ENCODE measurements around the gene ARMCX6. TPM values are rescaled to one million over a fixed set of nuclear protein-coding genes. Genes with fewer than 3 reads are reported as not detected.
"Not testable (repeated sequence)": the region's sequence is repeated elsewhere in the genome, so short reads cannot be mapped to it uniquely, and the experiment has no call there.

Gene ARMCX6
- total RNA-seq (2014; rRNA removed; shearing (Covaris generic)) = 38.2 and 46.0 TPM in 2 replicates
- 20.5 and 21.3 TPM in 2 replicates for polyA plus RNA-seq (2015; cell fraction: cytosol; rRNA removed)
- polyA plus RNA-seq (2015; cell fraction: nucleus; rRNA removed) = 40.8 and 44.0 TPM in 2 replicates

DNA sequence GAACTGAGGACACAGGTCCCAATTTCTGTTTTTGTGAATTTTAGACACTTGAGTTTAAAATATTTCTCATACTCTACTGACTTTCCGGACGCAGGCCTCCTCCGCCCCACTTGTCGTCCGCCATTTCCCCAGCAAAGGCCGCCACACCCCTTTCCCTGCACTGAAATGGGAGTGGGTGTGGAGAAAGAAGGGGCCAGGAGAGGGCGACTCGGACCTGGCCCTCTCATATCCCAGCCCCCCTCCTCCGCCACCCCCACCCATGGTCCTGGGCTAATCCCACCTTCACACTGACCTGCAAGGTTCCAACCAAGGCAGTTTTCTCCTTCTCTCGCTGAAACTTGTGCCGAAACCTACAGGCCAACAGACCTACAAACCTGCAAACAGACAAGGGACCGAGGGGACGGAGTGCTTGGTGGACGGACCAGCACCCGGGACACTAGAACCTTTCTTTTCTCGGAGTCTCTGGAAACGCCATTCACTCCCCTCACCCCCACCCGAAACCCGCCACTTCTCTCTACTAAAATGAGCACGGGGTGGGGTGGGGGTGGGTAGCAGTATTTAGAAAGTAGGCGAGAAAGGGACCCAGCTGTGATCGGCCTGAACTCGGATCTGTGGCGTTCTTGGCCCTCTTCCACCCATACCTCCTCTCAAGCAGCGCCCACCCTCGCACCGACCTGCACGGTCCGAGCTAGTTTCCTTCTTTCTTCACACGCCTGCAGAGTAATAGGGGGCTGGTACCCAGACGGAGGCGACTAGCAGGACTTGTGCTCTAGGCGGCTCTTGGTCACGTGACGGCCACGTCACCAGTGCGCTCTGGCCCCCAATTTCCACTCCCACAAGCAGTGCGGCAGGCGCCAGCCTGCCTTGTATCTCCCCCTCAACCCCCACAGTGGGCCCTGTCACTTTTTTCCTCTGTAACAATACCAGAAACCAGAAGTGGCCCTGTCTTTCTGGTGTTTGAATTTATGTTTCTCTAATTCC is at the start of gene ARMCX6:
TSS of gene ARMCX6 (minus strand) at position 790 of the 981 bp plus-strand sequence. CDS start 1,380 bp downstream, outside the sequence.
- peak; percentile 69 for DNase-seq (ENCODE audit: low read depth)

DNA sequence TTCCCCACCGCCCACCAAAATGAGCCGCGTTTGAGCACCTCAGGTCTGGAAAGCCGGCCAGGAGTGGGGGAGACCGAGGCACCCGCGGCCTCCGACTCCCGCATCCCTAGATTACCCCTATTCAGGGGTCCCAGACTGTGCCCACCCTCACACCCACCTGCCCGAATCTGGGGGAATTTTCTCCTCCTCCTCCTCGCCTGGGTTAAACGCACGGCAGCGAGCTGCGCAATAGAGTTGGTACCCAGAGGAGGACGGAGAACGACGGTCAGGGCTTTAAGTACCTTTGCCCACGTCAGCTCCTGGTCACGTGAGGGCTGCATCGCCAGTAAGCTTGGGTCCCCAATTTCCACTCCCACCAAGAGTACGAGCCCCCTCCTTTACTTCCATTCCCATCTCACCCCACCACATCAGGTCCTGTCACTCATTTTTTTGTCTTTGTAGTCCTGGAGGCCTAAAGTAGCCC is 41.8 kb upstream of the ARMCX6 start, which contains the start of gene ARMCX2:
TSS of gene ARMCX2 (minus strand) at position 250 of the 463 bp plus-strand sequence. CDS start 2,262 bp downstream, outside the sequence.
- DNase-seq (ENCODE audit: low read depth) = peak; percentile 44

DNA sequence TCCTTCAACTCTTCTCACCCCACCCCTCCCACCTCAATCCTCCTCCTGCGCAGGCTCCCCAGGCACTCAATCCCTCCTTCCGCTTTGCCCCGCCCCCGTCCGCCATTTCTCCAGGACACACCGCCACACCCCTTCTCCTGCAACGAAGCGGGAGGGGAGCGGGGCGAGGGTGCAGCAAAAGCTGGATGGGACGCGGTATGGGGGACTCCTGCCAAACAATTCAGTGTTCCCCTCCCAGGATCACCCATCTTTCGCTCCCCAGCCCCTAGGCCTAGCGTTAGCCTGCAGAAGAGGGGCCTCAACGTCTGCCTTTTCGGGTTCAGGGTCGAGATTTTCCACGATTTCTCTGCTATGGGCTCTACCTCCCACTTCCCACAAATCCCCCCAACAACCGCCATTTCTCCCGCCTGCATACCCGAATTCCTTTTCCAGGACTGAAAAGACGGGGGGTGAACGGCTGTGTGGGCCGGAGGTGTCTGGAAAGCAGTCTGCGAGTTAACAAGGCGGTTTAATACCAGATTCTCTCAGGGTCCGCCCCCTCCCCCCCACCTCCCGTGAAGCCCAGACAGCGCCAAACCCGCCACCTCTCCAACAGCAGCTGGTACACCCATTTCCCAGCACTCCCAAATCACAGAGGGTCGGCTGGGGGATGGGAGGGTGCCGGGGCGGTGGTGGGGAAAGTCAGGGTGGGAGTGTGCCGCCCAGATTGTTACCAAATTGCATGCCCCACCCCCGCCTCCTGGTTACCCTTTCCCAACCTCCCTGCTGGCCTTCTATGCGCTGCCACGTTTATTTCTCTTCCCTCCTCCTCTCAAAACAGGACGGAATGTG is 41.1 kb upstream of the ARMCX6 start:
- DNase-seq (ENCODE audit: low read depth) = peak; percentile 42

GRCh38 chrX:101657495-101657894 is 39.7 kb upstream of the ARMCX6 start:
- DNase-seq (ENCODE audit: low read depth) = no peak

- DNase-seq (ENCODE audit: low read depth) = no peak
These were observed 39.0 kb upstream of the ARMCX6 start for GRCh38 chrX:101656817-101657216.

- no peak for DNase-seq (ENCODE audit: low read depth)
These were observed 37.7 kb upstream of the ARMCX6 start for GRCh38 chrX:101655534-101655933.

DNA sequence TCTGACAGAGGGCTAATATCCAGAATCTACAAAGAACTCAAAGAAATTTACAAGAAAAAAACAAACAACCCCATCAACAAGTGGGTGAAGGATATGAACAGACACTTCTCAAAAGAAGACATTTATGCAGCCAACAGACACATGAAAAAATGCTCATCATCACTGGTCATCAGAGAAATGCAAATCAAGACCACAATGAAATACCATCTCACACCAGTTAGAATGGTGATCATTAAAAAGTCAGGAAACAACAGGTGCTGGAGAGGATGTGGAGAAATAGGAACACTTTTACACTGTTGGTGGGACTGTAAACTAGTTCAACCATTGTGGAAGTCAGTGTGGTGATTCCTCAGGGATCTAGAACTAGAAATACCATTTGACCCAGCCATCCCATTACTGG is 29.9 kb upstream of the ARMCX6 start:
- not testable (repeated sequence) for DNase-seq (ENCODE audit: low read depth)

DNA sequence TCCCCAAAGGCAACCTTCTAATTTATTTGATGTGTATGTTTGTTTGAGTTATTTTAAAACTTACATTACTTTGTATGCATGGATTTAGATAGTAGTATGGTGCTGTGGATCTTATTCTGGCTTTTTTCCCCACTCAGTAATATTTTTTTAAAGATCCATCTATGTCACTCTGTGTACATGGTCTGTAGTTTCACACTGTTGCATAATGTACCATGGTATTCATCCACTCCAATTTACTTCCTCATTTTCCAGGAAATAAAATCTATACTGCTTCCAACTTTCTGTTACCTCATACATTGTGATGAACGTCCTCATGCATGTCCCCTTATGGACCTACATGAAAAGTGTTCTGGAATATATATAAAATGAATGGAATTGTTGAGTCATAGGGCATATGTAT is 24.3 kb upstream of the ARMCX6 start:
- no peak for DNase-seq (ENCODE audit: low read depth)

DNA sequence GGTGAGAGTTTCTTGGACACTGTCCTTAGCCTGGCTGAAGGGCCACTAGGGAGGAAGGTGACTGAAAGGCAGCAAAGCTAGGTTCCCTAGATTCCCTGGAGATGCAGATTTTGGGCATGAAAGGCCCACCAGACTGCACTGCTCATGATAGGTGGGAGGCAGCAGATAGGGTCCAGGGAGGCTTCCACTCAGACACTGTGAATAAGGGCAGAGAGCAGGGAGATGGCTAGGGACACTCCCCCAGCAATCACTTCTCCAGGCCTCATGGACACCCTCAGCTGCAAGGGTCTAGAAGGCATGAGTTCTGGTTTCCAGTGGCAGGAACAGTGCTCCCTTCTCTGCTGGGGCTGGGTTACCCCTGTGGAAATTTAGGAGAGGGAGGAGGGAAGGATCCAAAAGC is 21.8 kb upstream of the ARMCX6 start:
- DNase-seq (ENCODE audit: low read depth) = no peak

GRCh38 chrX:101619364-101619763 is 1.6 kb upstream of the ARMCX6 start:
- DNase-seq (ENCODE audit: low read depth) = peak; percentile 21

DNA sequence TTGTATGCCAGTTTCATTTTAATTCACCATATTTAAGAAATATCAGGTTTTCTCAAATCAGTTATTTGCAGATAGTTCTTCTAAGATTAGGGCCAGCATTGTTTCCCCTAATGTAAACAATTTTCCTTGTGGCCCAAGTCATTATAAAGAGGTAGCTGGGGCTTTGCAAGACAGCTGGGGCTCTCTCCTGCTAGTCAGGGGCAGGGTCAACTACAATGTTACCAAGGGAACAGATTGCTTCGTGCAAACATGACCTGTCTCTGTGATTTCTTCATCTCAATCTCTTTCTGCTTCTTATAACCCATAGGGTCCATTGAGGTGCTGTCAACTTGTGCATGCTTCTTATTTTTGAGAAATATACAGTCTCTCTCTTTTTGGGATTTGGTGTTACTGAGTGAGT is 12.1 kb downstream of the ARMCX6 start:
- no peak for DNase-seq (ENCODE audit: low read depth)

GRCh38 chrX:101605146-101605545 is 12.7 kb downstream of the ARMCX6 start:
- DNase-seq (ENCODE audit: low read depth) = no peak

GRCh38 chrX:101602077-101602476 is 15.7 kb downstream of the ARMCX6 start:
- no peak for DNase-seq (ENCODE audit: low read depth)

DNA sequence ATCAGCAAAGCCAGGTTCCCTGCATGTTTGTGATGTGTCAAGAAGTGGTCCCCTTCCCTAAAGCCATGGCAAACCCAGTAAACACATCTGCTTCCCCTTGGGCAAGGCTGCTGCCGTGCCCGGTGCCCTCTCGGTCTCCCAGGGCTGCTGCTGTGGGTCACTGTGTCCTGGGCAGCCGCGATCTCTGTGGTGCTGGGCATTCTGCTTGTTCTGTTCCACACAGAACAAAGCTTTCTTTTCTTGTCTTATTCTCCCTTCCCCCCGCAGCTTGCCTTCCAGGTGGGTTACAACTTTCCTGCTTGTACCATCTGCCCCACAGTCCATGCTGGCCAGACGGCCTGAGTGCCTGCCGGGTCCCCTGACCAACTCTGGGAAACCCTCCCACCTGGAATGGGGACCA is 18.2 kb downstream of the ARMCX6 start:
- not testable (repeated sequence) for DNase-seq (ENCODE audit: low read depth)

GRCh38 chrX:101595739-101596419 is 21.9 kb downstream of the ARMCX6 start:
- DNase-seq (ENCODE audit: low read depth) = peak; percentile 51

Small RNAs within 50 kb of the gene (small RNA-seq; reads per million reads assigned to genes)
- not detected for gene RNU6-30P

Other genes starting within 250 kb of the ARMCX6 start
- gene BTK, start 231.8 kb downstream of the ARMCX6 start, total RNA-seq (2014; rRNA removed; shearing (Covaris generic)) = not detected in 2 replicates
- gene RPL36A, start 227.0 kb downstream of the ARMCX6 start, total RNA-seq (2014; rRNA removed; shearing (Covaris generic)) = 1,301 and 1,696 TPM in 2 replicates
- gene GLA, start 210.1 kb downstream of the ARMCX6 start, total RNA-seq (2014; rRNA removed; shearing (Covaris generic)) = 40.9 and 48.2 TPM in 2 replicates
- 52.0 and 62.1 TPM in 2 replicates for gene HNRNPH2, start 209.8 kb downstream of the ARMCX6 start, total RNA-seq (2014; rRNA removed; shearing (Covaris generic))
- 0.98 and 1.2 TPM in 2 replicates for gene ARMCX4, start 132.5 kb downstream of the ARMCX6 start, total RNA-seq (2014; rRNA removed; shearing (Covaris generic))
- 31.9 and 34.7 TPM in 2 replicates for gene ARMCX1, start 67.5 kb downstream of the ARMCX6 start, total RNA-seq (2014; rRNA removed; shearing (Covaris generic))
- 15.1 and 18.3 TPM in 2 replicates for gene ARMCX3, start 5.2 kb upstream of the ARMCX6 start, total RNA-seq (2014; rRNA removed; shearing (Covaris generic))
- 53.3 and 59.7 TPM in 2 replicates for gene ARMCX2, start 41.9 kb upstream of the ARMCX6 start, total RNA-seq (2014; rRNA removed; shearing (Covaris generic))

Data from HT1080 (cell line).